ENCODE data around the gene ZNF573. TPM values are rescaled to one million over a fixed set of nuclear protein-coding genes. Genes with fewer than 3 reads are reported as not detected.

The ZNF573 gene
- total RNA-seq: 5.5 and 11.7 TPM in 2 replicates

GRCh38 chr19:37779127-37780005 lies at the start of gene ZNF573:
Gene ZNF573 (minus strand): TSS chr19:37779586. CDS start chr19:37773729, 5,857 bp downstream.

GRCh38 chr19:37719111-37719926 lies 60.1 kb downstream of the ZNF573 start, which contains the start of gene ZNF607:
Gene ZNF607 (minus strand): TSS chr19:37719761. CDS start chr19:37711618, 8,143 bp downstream.

Other genes starting within 250 kb of the ZNF573 start
- 0.97 and 1.6 TPM in 2 replicates for gene ZNF571, start 184.8 kb downstream of the ZNF573 start, total RNA-seq
- 0.16 and 0.18 TPM in 2 replicates for gene ZNF540, start 184.7 kb downstream of the ZNF573 start, total RNA-seq
- 5.2 and 9.0 TPM in 2 replicates for gene ZFP30, start 124.1 kb downstream of the ZNF573 start, total RNA-seq
- 2.0 and 2.9 TPM in 2 replicates for gene ZNF607, start 59.8 kb downstream of the ZNF573 start, total RNA-seq
- not detected in 2 replicates for gene WDR87, start 127.0 kb upstream of the ZNF573 start, total RNA-seq
- gene SIPA1L3, start 127.6 kb upstream of the ZNF573 start, total RNA-seq: 8.3 and 15.9 TPM in 2 replicates

All from cardiac atrium fibroblast (primary cell).